CD14-positive monocyte (primary cell): ENCODE measurements around the gene PFAS. TPM values are rescaled to one million over a fixed set of nuclear protein-coding genes. Genes with fewer than 3 reads are reported as not detected.

Experiments
- DNase-seq, 3 donors: peaks; one replicate each; pipeline ENCODE4 v3.0.0-alpha.2; 2011 to 2022
- H2AFZ ChIP-seq: 2 replicates; pipeline ENCODE4 v1.6.0; 2012; ENCODE audit warnings: mild to moderate bottlenecking, low read depth, low read length, inconsistent platforms; ENCODE audit not compliant: insufficient read depth, poor library complexity, severe bottlenecking
- H3K27ac ChIP-seq, 2 donors: 1 replicate in 1 of 2; 2 replicates in 1 of 2; pipeline ENCODE4 v1.5.1; 2012 to 2013; ENCODE audit warnings: low read length in 2 of 2, control low read depth in 1 of 2, inconsistent platforms in 1 of 2, low read depth in 1 of 2, mild to moderate bottlenecking in 1 of 2
- H3K27me3 ChIP-seq, 2 donors: one replicate each; pipeline versions ENCODE4 v1.6.0 to v1.6.1; 2011 to 2013; ENCODE audit warnings: low read length in 2 of 2; ENCODE audit not compliant: control insufficient read depth in 2 of 2, insufficient read depth in 2 of 2
- H3K36me3 ChIP-seq, 2 donors: replicated peaks in 1 of 2; 1 replicate in 1 of 2; 2 replicates in 1 of 2; pipeline versions ENCODE4 v1.5.1 to v1.6.1; 2012 to 2013; ENCODE audit warnings: low read length in 2 of 2, control low read depth in 1 of 2, inconsistent platforms in 1 of 2, mild to moderate bottlenecking in 1 of 2; ENCODE audit not compliant: insufficient read depth in 2 of 2, control insufficient read depth in 1 of 2
- H3K4me1 ChIP-seq, 2 donors: 1 replicate in 1 of 2; 2 replicates in 1 of 2; pipeline versions ENCODE4 v1.5.1 to v1.6.1; 2012 to 2013; ENCODE audit warnings: low read length in 2 of 2, control low read depth in 1 of 2, inconsistent platforms in 1 of 2, mild to moderate bottlenecking in 1 of 2, moderate library complexity in 1 of 2; ENCODE audit not compliant: insufficient read depth in 2 of 2, control insufficient read depth in 1 of 2
- H3K4me2 ChIP-seq: replicated peaks from 2 replicates; pipeline ENCODE3; 2012; ENCODE audit warnings: low read length, moderate library complexity, mild to moderate bottlenecking; ENCODE audit not compliant: poor library complexity, severe bottlenecking; ENCODE audit errors: extremely low read depth
- H3K4me3 ChIP-seq, 3 experiments: fragments of 200-600 bp in 1 of 3; sonication (generic) in 1 of 3; replicated peaks in 1 of 3; 1 replicate in 2 of 3; 2 replicates in 1 of 3; pipeline ENCODE4 v1.5.1; 2011 to 2013; ENCODE audit warnings: low read length in 3 of 3, mild to moderate bottlenecking in 3 of 3, control low read depth in 2 of 3, low read depth in 2 of 3, inconsistent platforms in 1 of 3, moderate library complexity in 1 of 3
- H3K79me2 ChIP-seq: 2 replicates; pipeline ENCODE4 v1.6.0; 2012; ENCODE audit warnings: mild to moderate bottlenecking, control low read depth, inconsistent platforms, low read length, moderate library complexity; ENCODE audit not compliant: insufficient read depth
- H3K9ac ChIP-seq: 2 replicates; pipeline ENCODE4 v1.6.0; 2017; ENCODE audit warnings: low read length, mild to moderate bottlenecking; ENCODE audit not compliant: insufficient read depth, poor library complexity, severe bottlenecking
- H3K9me3 ChIP-seq, 2 donors: replicated peaks in 1 of 2; 1 replicate in 1 of 2; 2 replicates in 1 of 2; pipeline versions ENCODE4 v1.5.1 to v1.6.1; 2012 to 2013; ENCODE audit warnings: low read length in 2 of 2, control low read depth in 1 of 2; ENCODE audit not compliant: control insufficient read depth in 1 of 2, insufficient read depth in 1 of 2
- H4K20me1 ChIP-seq: 2 replicates; pipeline ENCODE4 v1.6.0; 2012; ENCODE audit warnings: mild to moderate bottlenecking, low read length, control low read depth, moderate library complexity; ENCODE audit not compliant: insufficient read depth
- H3K27ac Mint-ChIP-seq, 7 donors: one replicate each; pipeline ENCODE4 v1.8.0; 2020; ENCODE audit warnings: mild to moderate bottlenecking in 7 of 7, mixed read lengths in 7 of 7, moderate library complexity in 6 of 7, inconsistent platforms in 2 of 7
- H3K27me3 Mint-ChIP-seq, 3 donors: one replicate each; pipeline ENCODE4 v1.8.0; 2021 to 2022; ENCODE audit warnings: low read depth in 3 of 3, mild to moderate bottlenecking in 3 of 3, mixed read lengths in 3 of 3, moderate library complexity in 3 of 3, inconsistent platforms in 1 of 3
- H3K36me3 Mint-ChIP-seq, 2 donors: one replicate each; pipeline ENCODE4 v1.8.0; 2020; ENCODE audit warnings: mixed read lengths in 2 of 2, inconsistent platforms in 1 of 2, mild to moderate bottlenecking in 1 of 2
- H3K4me1 Mint-ChIP-seq: one replicate; pipeline ENCODE4 v1.8.0; 2020; ENCODE audit warnings: mild to moderate bottlenecking, mixed read lengths
- H3K4me3 Mint-ChIP-seq, 2 donors: one replicate each; pipeline ENCODE4 v1.8.0; 2020; ENCODE audit warnings: mild to moderate bottlenecking in 2 of 2, mixed read lengths in 2 of 2, moderate library complexity in 1 of 2
- H3K9me3 Mint-ChIP-seq, 7 donors: one replicate each; pipeline ENCODE4 v1.8.0; 2020 to 2022; ENCODE audit warnings: mixed read lengths in 7 of 7, mild to moderate bottlenecking in 6 of 7, moderate library complexity in 6 of 7, inconsistent platforms in 2 of 7
- WGBS: methylation state at CpG from one replicate; pipeline ENCODE4 v1.1.5; 2013; ENCODE audit warnings: missing lambda C conversion rate; ENCODE audit not compliant: insufficient coverage; 5-methylcytosine and 5-hydroxymethylcytosine counted together
- intact Hi-C, 2 donors: fragments of 100-400 bp; cut with micrococcal nuclease; formaldehyde crosslinking; loops; one replicate each; pipeline versions ENCODE4 v1.15.0 to v1.15.1; 2023
- polyA plus RNA-seq, 3 donors: library from polyadenylated mRNA; depleted of rRNA in 1 of 3; unstranded in 2 of 3; stranded (reverse) in 1 of 3; fragments of 300-500 nt in 2 of 3; fragments of >200 nt in 1 of 3; fragmentation: Illumina TruSeq in 2 of 3; gene quantifications; 1 replicate in 2 of 3; 2 replicates in 1 of 3; pipeline ENCODE4 v1.2.3, GENCODE V29; 2012 to 2021
- TF ChIP-seq, protein P1 (sequence below): fragments of 200-600 bp; IDR thresholded peaks from one replicate; pipeline ENCODE4 v1.8.0; 2022; ENCODE audit warnings: antibody characterized with exemption, mild to moderate bottlenecking

The PFAS gene
- polyA plus RNA-seq, 3 donors, result 4.1 to 12.8 (median 4.4) TPM

DNA sequence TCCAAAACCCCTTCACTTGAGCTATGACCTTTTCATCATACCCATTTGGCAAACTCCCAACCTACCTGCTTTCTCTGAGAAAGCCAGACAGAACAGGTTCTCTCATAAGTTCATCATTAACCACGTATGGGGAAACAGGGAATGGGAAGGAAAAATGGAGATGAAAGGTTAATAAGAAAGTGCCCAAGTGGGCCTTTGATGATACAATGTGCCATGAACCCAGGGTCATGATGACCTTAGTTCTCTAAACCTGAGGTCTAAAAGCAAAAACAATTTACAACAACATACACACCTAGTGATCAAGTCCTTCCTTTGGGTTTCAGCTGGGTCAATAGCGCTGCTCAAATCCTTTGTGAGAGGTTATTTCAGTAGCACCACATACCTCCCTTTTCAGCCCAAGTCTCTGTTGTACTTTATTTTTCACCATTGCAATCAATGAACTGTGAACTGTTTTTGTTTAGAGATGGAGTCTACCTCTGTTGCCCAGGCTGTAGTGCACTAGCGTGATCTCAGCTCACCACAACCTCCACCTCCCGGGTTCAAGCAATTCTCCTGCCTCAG is 24.9 kb downstream of the PFAS start:
- H3K9me3 ChIP-seq, result no peaks in the 10 kb centered on the region
- no peak overlapping the region for H3K27ac Mint-ChIP-seq
- H3K27me3 Mint-ChIP-seq, result peaks cover 0 to 2% (median 0%) of the 10 kb centered on the region in 3 donors
- no peak overlapping the region for H3K27ac ChIP-seq
- H2AFZ ChIP-seq, result no peak overlapping the region
- no peak overlapping the region for H3K4me3 Mint-ChIP-seq
- peaks cover 5 to 8% of the 10 kb centered on the region in 2 donors for H3K36me3 Mint-ChIP-seq
- no peak overlapping the region for H3K9ac ChIP-seq
- no peaks in the 10 kb centered on the region for H3K79me2 ChIP-seq
- no peak for DNase-seq
- H3K4me3 ChIP-seq, result no peak overlapping the region
- H3K4me1 ChIP-seq, result no peaks in the 10 kb centered on the region
- no peaks in the 10 kb centered on the region for H3K27me3 ChIP-seq
- H3K4me1 Mint-ChIP-seq, result no peaks in the 10 kb centered on the region
- H4K20me1 ChIP-seq, result no peaks in the 10 kb centered on the region
- H3K9me3 Mint-ChIP-seq, result no peaks in the 10 kb centered on the region
- intact Hi-C loops, result no loop called here
- peaks cover 7% of the 10 kb centered on the region in 2 donors for H3K36me3 ChIP-seq
- TF ChIP-seq, protein P1, sequence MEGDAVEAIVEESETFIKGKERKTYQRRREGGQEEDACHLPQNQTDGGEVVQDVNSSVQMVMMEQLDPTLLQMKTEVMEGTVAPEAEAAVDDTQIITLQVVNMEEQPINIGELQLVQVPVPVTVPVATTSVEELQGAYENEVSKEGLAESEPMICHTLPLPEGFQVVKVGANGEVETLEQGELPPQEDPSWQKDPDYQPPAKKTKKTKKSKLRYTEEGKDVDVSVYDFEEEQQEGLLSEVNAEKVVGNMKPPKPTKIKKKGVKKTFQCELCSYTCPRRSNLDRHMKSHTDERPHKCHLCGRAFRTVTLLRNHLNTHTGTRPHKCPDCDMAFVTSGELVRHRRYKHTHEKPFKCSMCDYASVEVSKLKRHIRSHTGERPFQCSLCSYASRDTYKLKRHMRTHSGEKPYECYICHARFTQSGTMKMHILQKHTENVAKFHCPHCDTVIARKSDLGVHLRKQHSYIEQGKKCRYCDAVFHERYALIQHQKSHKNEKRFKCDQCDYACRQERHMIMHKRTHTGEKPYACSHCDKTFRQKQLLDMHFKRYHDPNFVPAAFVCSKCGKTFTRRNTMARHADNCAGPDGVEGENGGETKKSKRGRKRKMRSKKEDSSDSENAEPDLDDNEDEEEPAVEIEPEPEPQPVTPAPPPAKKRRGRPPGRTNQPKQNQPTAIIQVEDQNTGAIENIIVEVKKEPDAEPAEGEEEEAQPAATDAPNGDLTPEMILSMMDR, result no peak
- WGBS, result no CpG with 5 or more reads among the region's 4 CpGs
- H3K4me2 ChIP-seq, result no peak overlapping the region

- 83% methylated on average over 1 of the region's 5 CpGs for WGBS
- H3K36me3 Mint-ChIP-seq, result peaks cover 0 to 2% of the 10 kb centered on the region in 2 donors
Observed at GRCh38 chr17:8274816-8275215, 25.7 kb downstream of the PFAS start.

More at GRCh38 chr17:8274816-8275215, 25.7 kb downstream of the PFAS start:
- Histone ChIP-seq H3K4me2 (no peak overlapping the region), H2AFZ (no peak overlapping the region), H3K9me3 (no peaks in the 10 kb centered on the region), H3K27ac (no peak overlapping the region), H3K4me3 (no peak overlapping the region), H3K79me2 (no peaks in the 10 kb centered on the region), H3K36me3 (peaks cover 0 to 4% of the 10 kb centered on the region in 2 donors), H3K9ac (no peak overlapping the region), H4K20me1 (no peaks in the 10 kb centered on the region), H3K4me1 (no peaks in the 10 kb centered on the region), H3K27me3 (no peaks in the 10 kb centered on the region)
- TF ChIP-seq, protein P1, result no peak
- no peak overlapping the region for H3K4me3 Mint-ChIP-seq
- H3K4me1 Mint-ChIP-seq, result no peaks in the 10 kb centered on the region
- intact Hi-C loops, result no loop called here
- H3K27ac Mint-ChIP-seq, result no peak overlapping the region
- H3K9me3 Mint-ChIP-seq, result no peaks in the 10 kb centered on the region
- H3K27me3 Mint-ChIP-seq, result peaks cover 0 to 2% (median 0%) of the 10 kb centered on the region in 3 donors
- DNase-seq, result no peak
